HL-60/S4 treated with retinoic acid at 250 ng/mL for 4 days and 3 days (cell line): ENCODE results near the gene TBC1D3D.
"Not testable (repeated sequence)": the region's sequence is repeated elsewhere in the genome, so short reads cannot be mapped to it uniquely, and the experiment has no call there.

ENCODE experiments used
- in situ Hi-C: fragments of 300-500 bp; cut with MboI; formaldehyde crosslinking; loops from 2 replicates; pipeline ENCODE4 v1.7.0; 2022; ENCODE audit warnings: low sequenced_read_pairs

The TBC1D3D gene

GRCh38 chr17:38003676-38004075 is at the start of gene TBC1D3D:
TSS of gene TBC1D3D (plus strand) at chr17:38003976. CDS start at chr17:38005561, 1,585 bp downstream.
- in situ Hi-C loops: not testable (repeated sequence)

- in situ Hi-C loops: not testable (repeated sequence)
These were observed 14.8 kb upstream of the TBC1D3D start, which contains the start of gene TBC1D3L for GRCh38 chr17:37988960-37989359. TSS of gene TBC1D3L (minus strand) at chr17:37989060. CDS start at chr17:37987520, 1,540 bp downstream.
